Measurements from ENCODE around the gene PDK1. TPM values are rescaled to one million over a fixed set of nuclear protein-coding genes. Genes with fewer than 3 reads are reported as not detected.

The PDK1 gene
- total RNA-seq, 1 experiment from 2014 or later, result 74.7 TPM

GRCh38 chr2:172635548-172635947 is 79.7 kb downstream of the PDK1 start:
- Histone ChIP-seq H3K4ac (ENCODE audit: low read depth, low read length) (no peak overlapping the region), H2BK20ac (ENCODE audit: low read depth, low read length, poor library complexity, severe bottlenecking) (no peak overlapping the region), H4K5ac (ENCODE audit: insufficient read length, low read depth, low read length) (no peak overlapping the region), H2BK15ac (ENCODE audit: low read depth, low read length) (no peak overlapping the region), H4K91ac (ENCODE audit: insufficient read length, low read depth, low read length) (no peak overlapping the region), H3K27ac (ENCODE audit: insufficient read length, low read depth, low read length) (no peak overlapping the region), H2BK5ac (ENCODE audit: insufficient read length, low read length) (no peak overlapping the region), H3K79me2 (ENCODE audit: insufficient read depth, low read length) (no peaks in the 10 kb centered on the region), H2AFZ (ENCODE audit: low read length) (no peak overlapping the region), H3K9me3 (ENCODE audit: control insufficient read depth, low read depth, low read length) (no peaks in the 10 kb centered on the region), H3K23ac (ENCODE audit: insufficient read length, low read depth, low read length) (no peak overlapping the region), H2AK5ac (ENCODE audit: insufficient read length, low read length) (no peak overlapping the region), H2BK120ac (ENCODE audit: low read depth, low read length, poor library complexity, severe bottlenecking) (no peak overlapping the region), H3K14ac (ENCODE audit: insufficient read depth, low read length) (no peak overlapping the region), H3K9ac (ENCODE audit: extremely low read depth, insufficient read length, low read length) (no peak overlapping the region), H4K8ac (replicated peaks; ENCODE audit: insufficient read length, low read depth, low read length) (no peak overlapping the region), H3K56ac (ENCODE audit: insufficient read length, low read depth, low read length) (no peak overlapping the region), H4K20me1 (ENCODE audit: control insufficient read depth, insufficient read depth, insufficient read length) (no peaks in the 10 kb centered on the region), H3K23me2 (ENCODE audit: insufficient read length, low read depth, low read length, poor library complexity, severe bottlenecking) (no peaks in the 10 kb centered on the region), H3K79me1 (ENCODE audit: insufficient read depth, low read depth, low read length, poor library complexity, severe bottlenecking) (no peaks in the 10 kb centered on the region), H3T11ph (ENCODE audit: low read length) (no peak overlapping the region), H3K18ac (ENCODE audit: insufficient read length, low read depth, low read length) (no peak overlapping the region), H3K4me2 (ENCODE audit: insufficient read depth, insufficient read length, low read length) (no peak overlapping the region), H3K27me3 (ENCODE audit: insufficient read depth, low read length) (no peaks in the 10 kb centered on the region), H2BK12ac (ENCODE audit: insufficient read length, low read depth, low read length) (no peak overlapping the region), H3K4me1 (ENCODE audit: insufficient read depth, low read length) (no peaks in the 10 kb centered on the region)
- Mint-ChIP-seq H3K4me3 (no peak overlapping the region), H3K27ac (peak overlapping the region in 1 of 3 experiments; percentile 12; a peak in 2 of 7 replicates), H3K27me3 (ENCODE audit: low read depth) (no peaks in the 10 kb centered on the region), H3K4me1 (peaks cover 7 to 9% of the 10 kb centered on the region in 2 experiments), H3K36me3 (ENCODE audit: insufficient read depth in 1 of 3, low read depth in 3 of 3) (peaks cover 0 to 1% (median 0%) of the 10 kb centered on the region in 3 experiments; a peak in 1 of 7 replicates), H3K9me3 (no peaks in the 10 kb centered on the region; a peak in 2 of 5 replicates)
- DNase-seq, result peak; percentile 31
- no peak for TF ChIP-seq CTCF (conservative IDR thresholded peaks at IDR 0.05)
- WGBS (ENCODE audit: extremely low coverage, insufficient read length, low lambda C conversion rate), result no CpG with 5 or more reads among the region's 5 CpGs
